ENCODE data around the gene TRIL.

The TRIL gene

GRCh38 chr7:28937103-28937502, 21.0 kb downstream of the TRIL start:
- no peak for TF ChIP-seq CTCF (conservative IDR thresholded peaks at IDR 0.05; ENCODE audit: low read depth, low read length)
- H3K4me3 ChIP-seq (ENCODE audit: low read length): no peak overlapping the region
- peak; percentile 72 for DNase-seq (ENCODE audit: low read depth)

GRCh38 chr7:28933846-28934320, 24.2 kb downstream of the TRIL start:
- no peak for DNase-seq (ENCODE audit: low read depth)
- no peak for TF ChIP-seq CTCF (conservative IDR thresholded peaks at IDR 0.05; ENCODE audit: low read depth, low read length)

GRCh38 chr7:28931565-28931964, 26.6 kb downstream of the TRIL start:
- no peak for DNase-seq (ENCODE audit: low read depth)
- no peak overlapping the region for H3K4me3 ChIP-seq (ENCODE audit: low read length)
- TF ChIP-seq CTCF (conservative IDR thresholded peaks at IDR 0.05; ENCODE audit: low read depth, low read length): no peak

More at GRCh38 chr7:28933846-28934320, 24.2 kb downstream of the TRIL start:
- H3K4me3 ChIP-seq (ENCODE audit: low read length): no peak overlapping the region

- TF ChIP-seq CTCF (conservative IDR thresholded peaks at IDR 0.05; ENCODE audit: low read depth, low read length): peak; percentile 85
- DNase-seq (ENCODE audit: low read depth): peak; percentile 67
- peak overlapping the region; percentile 58 for H3K4me3 ChIP-seq (ENCODE audit: low read length)
Observed at GRCh38 chr7:28926871-28927597, 31.1 kb downstream of the TRIL start.

GRCh38 chr7:28922624-28923331, 35.4 kb downstream of the TRIL start:
- H3K4me3 ChIP-seq (ENCODE audit: low read length): no peak overlapping the region
- peak; percentile 79 for TF ChIP-seq CTCF (conservative IDR thresholded peaks at IDR 0.05; ENCODE audit: low read depth, low read length)
- no peak for DNase-seq (ENCODE audit: low read depth)

GRCh38 chr7:28921822-28922221, 36.3 kb downstream of the TRIL start:
- no peak for DNase-seq (ENCODE audit: low read depth)
- peak; percentile 89 for TF ChIP-seq CTCF (conservative IDR thresholded peaks at IDR 0.05; ENCODE audit: low read depth, low read length)
- no peak overlapping the region for H3K4me3 ChIP-seq (ENCODE audit: low read length)

All from retinal pigment epithelial cell (primary cell).